ENCODE measurements around the gene GBP2.
A peak's percentile ranks its signal among the peaks of the same experiment; 100 is the strongest.

The GBP2 gene

GRCh38 chr1:89125913-89126580 lies at the start of gene GBP2:
Gene GBP2 (minus strand): TSS chr1:89126114. CDS start chr1:89121966, 4,148 bp downstream.
- peak; percentile 70 for ATAC-seq (replicated peaks; ENCODE audit: extremely low read depth, poor library complexity, severe bottlenecking)
- H3K4me1 Mint-ChIP-seq, result peaks cover 62% of the 10 kb centered on the region
- H3K9me3 Mint-ChIP-seq, result no peaks in the 10 kb centered on the region
- no peaks in the 10 kb centered on the region for H3K27me3 Mint-ChIP-seq
- peaks cover 32% of the 10 kb centered on the region for H3K36me3 Mint-ChIP-seq (ENCODE audit: insufficient read depth)
- DNase-seq (ENCODE audit: low spot score in 2 of 2), result no peak
- H3K4me3 Mint-ChIP-seq, result peak within 1 kb of the TSS; percentile 94
- H3K27ac Mint-ChIP-seq (ENCODE audit: low read depth), result peak within 1 kb of the TSS; percentile 91

DNA sequence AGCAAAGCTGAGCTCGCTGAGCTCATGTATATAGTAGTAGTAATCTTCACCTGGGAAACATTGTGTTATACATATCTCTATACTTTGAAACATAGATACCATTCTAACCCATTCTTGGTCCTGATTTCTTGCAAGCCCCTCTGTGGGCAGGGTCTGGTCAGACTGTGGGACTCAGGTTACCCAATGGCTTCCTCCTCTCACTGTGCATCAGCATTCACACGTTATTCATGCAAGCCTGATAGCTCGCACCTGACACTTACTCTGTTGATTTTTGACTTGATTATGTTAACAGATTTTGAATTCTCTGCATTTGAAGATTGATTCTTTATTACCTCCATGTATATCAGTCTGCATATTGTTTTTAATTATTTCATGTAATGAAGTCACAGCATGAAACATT lies 48.6 kb upstream of the GBP2 start:
- no peaks in the 10 kb centered on the region for H3K9me3 Mint-ChIP-seq
- no peaks in the 10 kb centered on the region for H3K36me3 Mint-ChIP-seq (ENCODE audit: insufficient read depth)
- H3K27me3 Mint-ChIP-seq, result no peaks in the 10 kb centered on the region
- DNase-seq (ENCODE audit: low spot score in 2 of 2), result no peak
- ATAC-seq (replicated peaks; ENCODE audit: extremely low read depth, poor library complexity, severe bottlenecking), result no peak
- no peak overlapping the region for H3K27ac Mint-ChIP-seq (ENCODE audit: low read depth)
- no peak overlapping the region for H3K4me3 Mint-ChIP-seq
- H3K4me1 Mint-ChIP-seq, result peaks cover 4% of the 10 kb centered on the region

GRCh38 chr1:89172468-89173143 lies 46.7 kb upstream of the GBP2 start:
- Mint-ChIP-seq H3K27ac (ENCODE audit: low read depth) (no peak overlapping the region), H3K36me3 (ENCODE audit: insufficient read depth) (no peaks in the 10 kb centered on the region), H3K9me3 (no peaks in the 10 kb centered on the region), H3K27me3 (no peaks in the 10 kb centered on the region), H3K4me1 (peaks cover 4% of the 10 kb centered on the region), H3K4me3 (no peak overlapping the region)
- ATAC-seq (replicated peaks; ENCODE audit: extremely low read depth, poor library complexity, severe bottlenecking) (no peak), DNase-seq (ENCODE audit: low spot score in 2 of 2) (no peak)

GRCh38 chr1:89171067-89171438 lies 45.1 kb upstream of the GBP2 start:
- Mint-ChIP-seq H3K4me1 (peaks cover 4% of the 10 kb centered on the region), H3K36me3 (ENCODE audit: insufficient read depth) (no peaks in the 10 kb centered on the region), H3K27me3 (no peaks in the 10 kb centered on the region), H3K9me3 (no peaks in the 10 kb centered on the region), H3K27ac (ENCODE audit: low read depth) (no peak overlapping the region), H3K4me3 (no peak overlapping the region)
- DNase-seq (ENCODE audit: low spot score in 2 of 2) (no peak), ATAC-seq (replicated peaks; ENCODE audit: extremely low read depth, poor library complexity, severe bottlenecking) (no peak)

DNA sequence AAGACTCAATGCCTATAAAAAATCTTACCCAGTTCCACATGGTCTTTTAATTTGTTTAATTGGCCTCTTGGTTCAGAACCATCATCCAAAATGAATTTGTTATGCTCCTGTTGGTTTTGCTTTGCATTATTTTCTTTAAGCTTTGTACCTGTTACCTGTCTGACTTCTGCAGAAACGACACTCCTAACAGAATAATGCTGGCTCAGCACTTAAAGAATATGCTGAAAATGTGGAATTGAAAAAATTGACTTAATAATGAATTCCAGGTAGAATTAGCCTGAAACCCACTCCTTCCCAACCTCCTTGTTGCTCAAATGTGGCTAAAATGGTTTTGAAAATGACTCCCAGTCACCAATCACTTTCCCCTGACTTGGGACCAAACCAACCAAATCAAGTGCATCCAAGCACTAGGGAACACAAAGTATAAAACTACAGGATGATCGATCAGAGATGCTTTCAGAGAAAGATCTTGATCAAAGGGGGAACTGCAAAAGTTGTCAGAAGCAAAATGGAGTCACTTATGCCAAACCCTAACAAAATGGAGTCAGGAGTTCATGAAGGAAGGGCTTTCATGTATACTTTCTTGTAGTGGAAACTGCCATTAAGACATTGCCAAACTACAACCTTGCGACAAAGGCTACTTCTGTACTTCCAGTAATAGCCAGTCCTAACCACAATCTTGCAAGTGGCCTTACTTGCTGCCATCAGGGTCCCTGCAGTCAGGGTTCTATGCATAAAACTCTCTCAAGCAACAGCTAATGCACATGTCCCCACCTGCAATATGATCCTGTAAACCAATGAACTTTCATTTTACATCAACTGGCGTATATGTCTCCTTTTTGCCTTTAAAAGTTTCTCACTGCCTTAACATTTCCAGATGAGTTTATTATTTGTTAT lies 44.5 kb upstream of the GBP2 start:
- no peaks in the 10 kb centered on the region for H3K36me3 Mint-ChIP-seq (ENCODE audit: insufficient read depth)
- no peak overlapping the region for H3K27ac Mint-ChIP-seq (ENCODE audit: low read depth)
- ATAC-seq (replicated peaks; ENCODE audit: extremely low read depth, poor library complexity, severe bottlenecking), result no peak
- no peak for DNase-seq (ENCODE audit: low spot score in 2 of 2)
- H3K9me3 Mint-ChIP-seq, result no peaks in the 10 kb centered on the region
- H3K4me1 Mint-ChIP-seq, result peaks cover 4% of the 10 kb centered on the region
- no peak overlapping the region for H3K4me3 Mint-ChIP-seq
- H3K27me3 Mint-ChIP-seq, result no peaks in the 10 kb centered on the region

- H3K4me3 Mint-ChIP-seq, result no peak overlapping the region
- ATAC-seq (replicated peaks; ENCODE audit: extremely low read depth, poor library complexity, severe bottlenecking), result no peak
- no peak overlapping the region for H3K27ac Mint-ChIP-seq (ENCODE audit: low read depth)
- H3K36me3 Mint-ChIP-seq (ENCODE audit: insufficient read depth), result no peaks in the 10 kb centered on the region
- no peaks in the 10 kb centered on the region for H3K9me3 Mint-ChIP-seq
- H3K27me3 Mint-ChIP-seq, result no peaks in the 10 kb centered on the region
- no peak for DNase-seq (ENCODE audit: low spot score in 2 of 2)
- peaks cover 4% of the 10 kb centered on the region for H3K4me1 Mint-ChIP-seq
Measured at GRCh38 chr1:89169166-89169565, 43.3 kb upstream of the GBP2 start.

GRCh38 chr1:89167590-89168230 lies 41.8 kb upstream of the GBP2 start:
- Mint-ChIP-seq H3K4me3 (no peak overlapping the region), H3K27me3 (no peaks in the 10 kb centered on the region), H3K27ac (ENCODE audit: low read depth) (no peak overlapping the region), H3K9me3 (no peaks in the 10 kb centered on the region), H3K4me1 (peaks cover 4% of the 10 kb centered on the region), H3K36me3 (ENCODE audit: insufficient read depth) (no peaks in the 10 kb centered on the region)
- ATAC-seq (replicated peaks; ENCODE audit: extremely low read depth, poor library complexity, severe bottlenecking) (no peak), DNase-seq (ENCODE audit: low spot score in 2 of 2) (no peak)

- H3K27ac Mint-ChIP-seq (ENCODE audit: low read depth), result no peak overlapping the region
Measured at GRCh38 chr1:89166705-89167104, 40.8 kb upstream of the GBP2 start.

DNA sequence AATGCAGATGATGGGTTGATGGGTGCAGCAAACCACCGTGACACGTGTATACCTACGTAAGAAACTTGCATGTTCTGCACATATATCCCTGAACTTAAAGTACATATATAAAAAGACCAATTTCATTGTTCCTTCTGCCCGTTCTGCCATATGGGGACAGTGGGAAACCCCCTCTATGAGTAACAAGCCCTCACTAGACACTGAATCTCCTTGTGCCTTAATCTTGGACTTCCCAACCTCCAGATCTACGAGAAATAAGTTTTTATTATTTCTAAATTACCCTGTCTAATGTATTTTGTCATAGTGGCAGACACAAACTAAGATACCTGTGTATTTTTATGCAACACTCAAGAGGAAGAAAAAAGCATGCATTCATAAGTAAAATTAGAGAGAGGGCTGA lies 39.9 kb upstream of the GBP2 start:
- no peaks in the 10 kb centered on the region for H3K9me3 Mint-ChIP-seq
- no peak for DNase-seq (ENCODE audit: low spot score in 2 of 2)
- no peaks in the 10 kb centered on the region for H3K27me3 Mint-ChIP-seq
- no peak overlapping the region for H3K27ac Mint-ChIP-seq (ENCODE audit: low read depth)
- H3K4me3 Mint-ChIP-seq, result no peak overlapping the region
- peaks cover under 1% of the 10 kb centered on the region for H3K4me1 Mint-ChIP-seq
- H3K36me3 Mint-ChIP-seq (ENCODE audit: insufficient read depth), result no peaks in the 10 kb centered on the region
- no peak for ATAC-seq (replicated peaks; ENCODE audit: extremely low read depth, poor library complexity, severe bottlenecking)

More at GRCh38 chr1:89166705-89167104, 40.8 kb upstream of the GBP2 start:
- ATAC-seq (replicated peaks; ENCODE audit: extremely low read depth, poor library complexity, severe bottlenecking) (no peak), DNase-seq (ENCODE audit: low spot score in 2 of 2) (no peak)
- Mint-ChIP-seq H3K27me3 (no peaks in the 10 kb centered on the region), H3K36me3 (ENCODE audit: insufficient read depth) (no peaks in the 10 kb centered on the region), H3K4me1 (peaks cover 4% of the 10 kb centered on the region), H3K4me3 (no peak overlapping the region), H3K9me3 (no peaks in the 10 kb centered on the region)

DNA sequence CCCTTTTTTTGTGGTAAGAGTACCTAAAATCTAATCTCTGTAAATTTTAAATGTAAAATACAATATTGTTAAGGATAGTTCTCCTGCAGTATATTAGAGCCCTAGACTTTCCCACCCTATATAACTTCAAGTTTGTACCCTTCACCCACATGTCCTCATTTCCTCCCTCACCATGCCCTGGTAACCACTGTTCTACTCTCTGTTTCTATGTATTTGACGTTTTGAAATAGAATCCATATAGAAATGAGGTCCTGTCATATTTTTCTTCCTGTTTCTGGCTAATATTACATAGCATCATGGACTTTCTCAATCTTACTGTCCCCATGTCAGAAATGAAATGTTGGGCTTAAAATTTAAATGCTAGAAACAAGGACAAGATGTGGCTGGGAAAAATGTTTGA lies 25.1 kb upstream of the GBP2 start:
- DNase-seq (ENCODE audit: low spot score in 2 of 2), result no peak
- Mint-ChIP-seq H3K9me3 (peaks cover 5% of the 10 kb centered on the region), H3K36me3 (ENCODE audit: insufficient read depth) (peaks cover 3% of the 10 kb centered on the region), H3K27ac (ENCODE audit: low read depth) (no peak overlapping the region), H3K27me3 (no peaks in the 10 kb centered on the region), H3K4me3 (no peak overlapping the region), H3K4me1 (no peaks in the 10 kb centered on the region)
- ATAC-seq (replicated peaks; ENCODE audit: extremely low read depth, poor library complexity, severe bottlenecking), result no peak

DNA sequence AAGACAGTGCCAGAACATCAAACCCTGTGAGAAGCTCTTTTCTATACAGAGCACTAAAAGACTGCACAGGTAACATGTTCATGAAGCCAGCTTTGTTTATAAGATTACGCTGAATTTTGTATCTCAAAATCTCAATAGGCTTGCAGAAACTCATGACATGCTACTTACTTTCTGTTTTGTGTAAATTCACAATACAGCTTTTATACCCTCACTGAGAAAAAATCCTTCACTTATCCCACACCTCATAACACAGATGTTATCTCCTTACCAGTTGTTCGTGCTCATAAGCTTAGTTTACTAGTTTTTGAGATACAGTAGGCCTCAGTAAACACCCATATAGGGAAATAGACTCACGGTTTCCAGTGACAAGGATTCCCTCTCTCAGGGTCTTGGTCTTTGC lies 24.1 kb upstream of the GBP2 start:
- Mint-ChIP-seq H3K4me3 (no peak overlapping the region), H3K36me3 (ENCODE audit: insufficient read depth) (peaks cover 3% of the 10 kb centered on the region), H3K9me3 (no peaks in the 10 kb centered on the region), H3K4me1 (no peaks in the 10 kb centered on the region), H3K27ac (ENCODE audit: low read depth) (no peak overlapping the region), H3K27me3 (no peaks in the 10 kb centered on the region)
- DNase-seq (ENCODE audit: low spot score in 2 of 2) (no peak), ATAC-seq (replicated peaks; ENCODE audit: extremely low read depth, poor library complexity, severe bottlenecking) (no peak)

DNA sequence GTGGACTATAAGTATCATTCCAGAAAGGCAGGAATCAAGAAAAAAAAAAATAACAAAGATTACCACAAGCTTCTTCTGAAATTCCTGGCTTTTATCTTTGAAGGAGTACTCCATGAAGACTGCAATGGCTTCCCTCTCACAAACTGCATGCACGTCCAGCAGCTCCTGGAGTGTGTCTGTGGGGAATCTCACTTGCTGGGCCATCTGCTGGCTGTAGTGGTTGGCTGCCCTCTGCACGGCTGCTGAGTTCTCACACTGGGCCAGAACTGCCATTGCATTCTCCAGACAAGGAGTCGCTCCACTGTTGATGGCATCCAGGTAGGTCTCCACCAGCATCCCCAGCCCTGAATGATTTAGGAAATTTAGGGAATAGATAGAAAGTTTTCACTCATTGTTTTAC lies 23.3 kb upstream of the GBP2 start:
- H3K4me1 Mint-ChIP-seq, result no peaks in the 10 kb centered on the region
- no peaks in the 10 kb centered on the region for H3K9me3 Mint-ChIP-seq
- DNase-seq (ENCODE audit: low spot score in 2 of 2) (no peak), ATAC-seq (replicated peaks; ENCODE audit: extremely low read depth, poor library complexity, severe bottlenecking) (no peak)
- no peaks in the 10 kb centered on the region for H3K27me3 Mint-ChIP-seq
- H3K4me3 Mint-ChIP-seq, result no peak overlapping the region
- H3K27ac Mint-ChIP-seq (ENCODE audit: low read depth), result no peak overlapping the region
- peaks cover 3% of the 10 kb centered on the region for H3K36me3 Mint-ChIP-seq (ENCODE audit: insufficient read depth)
